AG20443 (cell line): ENCODE data around the gene TSPYL2.

Experiments used
- DNase-seq: peaks from one replicate; pipeline ENCODE4 v3.0.0; 2012; ENCODE audit warnings: low spot score, mixed read lengths

The TSPYL2 gene

DNA sequence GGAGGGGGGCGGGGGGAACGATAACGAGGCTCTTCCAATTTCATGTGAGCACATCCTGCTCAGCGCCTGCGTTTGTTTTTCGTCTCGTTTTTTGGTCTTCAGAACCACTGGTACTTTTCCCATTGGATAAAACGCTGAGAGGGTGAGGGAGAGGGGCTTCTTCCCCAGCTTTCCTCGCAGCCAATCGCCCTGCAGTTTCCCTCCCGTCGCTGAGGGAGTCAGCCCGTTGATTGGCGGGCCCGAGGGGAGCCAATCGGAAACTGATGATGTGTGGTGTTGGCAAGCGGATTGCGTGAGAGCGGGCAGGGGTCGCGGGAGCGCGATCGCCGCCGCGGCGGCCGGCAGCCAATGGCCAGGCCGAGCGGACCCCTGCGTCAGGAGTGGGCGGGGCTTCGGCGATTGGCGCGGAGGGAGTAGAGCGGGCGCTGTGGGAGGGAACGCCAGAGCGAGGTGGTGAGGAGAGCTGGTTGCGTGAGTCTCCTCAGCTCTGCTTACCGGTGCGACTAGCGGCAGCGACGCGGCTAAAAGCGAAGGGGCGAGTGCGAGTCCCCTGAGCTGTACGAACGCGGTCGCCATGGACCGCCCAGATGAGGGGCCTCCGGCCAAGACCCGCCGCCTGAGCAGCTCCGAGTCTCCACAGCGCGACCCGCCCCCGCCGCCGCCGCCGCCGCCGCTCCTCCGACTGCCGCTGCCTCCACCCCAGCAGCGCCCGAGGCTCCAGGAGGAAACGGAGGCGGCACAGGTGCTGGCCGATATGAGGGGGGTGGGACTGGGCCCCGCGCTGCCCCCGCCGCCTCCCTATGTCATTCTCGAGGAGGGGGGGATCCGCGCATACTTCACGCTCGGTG, at the start of gene TSPYL2:
TSPYL2 (plus strand) TSS at position 443 of the 848 bp plus-strand sequence; CDS start at position 575, 132 bp downstream.
- DNase-seq = peak; percentile 93

DNA sequence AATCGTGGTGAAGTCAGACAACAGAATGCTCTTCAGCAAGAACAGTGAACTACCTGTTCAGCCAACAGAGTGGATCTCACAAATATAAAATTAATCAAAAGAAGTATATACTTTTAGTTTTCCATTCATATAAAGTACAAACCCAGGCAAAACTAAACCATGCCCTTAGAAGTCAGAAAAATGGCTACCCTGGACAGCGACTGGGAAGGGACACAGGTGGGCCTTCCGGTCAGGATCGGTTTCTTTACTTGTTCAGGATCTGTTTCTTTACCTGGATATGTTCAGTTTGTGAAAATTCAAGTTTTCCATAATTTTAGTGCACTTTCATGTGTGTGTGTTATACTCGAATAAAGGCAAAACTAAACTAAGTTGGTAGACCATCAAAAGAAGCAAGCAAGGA, 46.0 kb upstream of the TSPYL2 start:
- no peak for DNase-seq

DNA sequence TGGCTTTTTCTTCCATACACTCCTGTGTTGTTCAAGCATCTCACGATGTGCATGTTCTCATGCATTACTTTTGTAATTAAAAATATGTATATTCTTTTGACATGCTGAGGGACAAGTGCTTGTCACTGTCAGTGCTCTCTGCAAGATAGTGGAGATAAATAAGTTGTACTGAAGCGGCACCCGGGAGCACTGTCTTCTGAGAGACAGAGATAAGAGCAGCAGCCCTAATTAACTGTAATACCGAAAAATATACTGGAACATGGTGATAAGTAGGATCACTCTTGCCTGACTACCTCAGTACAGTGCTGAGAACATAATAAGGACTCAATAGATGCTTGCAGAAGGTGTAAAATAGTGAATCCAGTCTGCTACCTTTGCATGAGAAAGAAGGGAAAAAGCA, 42.9 kb upstream of the TSPYL2 start:
- DNase-seq = no peak

DNA sequence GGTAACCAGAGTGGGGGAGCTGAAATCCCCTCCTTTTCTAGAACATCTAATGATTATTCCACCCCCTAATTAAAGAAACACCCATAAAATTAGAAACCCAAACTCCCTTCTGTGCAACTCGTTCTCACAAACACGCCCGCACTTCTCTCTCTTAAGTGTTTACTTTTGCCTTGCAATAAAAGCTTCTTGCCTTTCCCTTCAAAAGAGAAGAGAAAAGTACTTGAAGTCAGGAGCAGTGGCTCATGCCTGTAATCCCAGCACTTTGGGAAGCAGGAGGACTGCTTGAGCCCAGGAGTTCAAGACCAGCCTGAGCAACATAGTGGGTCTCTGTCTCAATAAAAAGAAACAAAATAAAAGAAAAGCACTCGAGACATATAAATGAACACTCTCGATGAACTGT, 37.2 kb upstream of the TSPYL2 start:
- DNase-seq = no peak

DNA sequence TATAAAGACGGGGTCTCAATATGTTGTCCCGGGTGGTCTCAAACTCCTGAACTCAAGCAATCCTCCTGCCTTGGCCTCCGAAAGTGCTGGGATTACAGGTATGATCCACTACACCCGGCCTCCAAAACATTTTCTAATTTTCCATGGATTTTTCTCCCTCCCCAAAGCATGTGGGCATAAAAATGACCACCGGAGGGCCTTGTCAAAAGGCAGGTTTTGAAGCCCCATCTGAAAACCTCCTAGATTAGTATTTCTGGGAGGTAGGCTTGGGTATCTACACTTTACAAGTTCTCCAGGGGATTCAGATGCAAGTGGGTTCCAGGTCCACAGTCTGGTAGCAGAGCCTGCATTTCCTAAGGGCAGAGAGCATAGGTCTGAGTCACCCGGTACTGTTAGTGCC, 34.9 kb upstream of the TSPYL2 start:
- no peak for DNase-seq

DNA sequence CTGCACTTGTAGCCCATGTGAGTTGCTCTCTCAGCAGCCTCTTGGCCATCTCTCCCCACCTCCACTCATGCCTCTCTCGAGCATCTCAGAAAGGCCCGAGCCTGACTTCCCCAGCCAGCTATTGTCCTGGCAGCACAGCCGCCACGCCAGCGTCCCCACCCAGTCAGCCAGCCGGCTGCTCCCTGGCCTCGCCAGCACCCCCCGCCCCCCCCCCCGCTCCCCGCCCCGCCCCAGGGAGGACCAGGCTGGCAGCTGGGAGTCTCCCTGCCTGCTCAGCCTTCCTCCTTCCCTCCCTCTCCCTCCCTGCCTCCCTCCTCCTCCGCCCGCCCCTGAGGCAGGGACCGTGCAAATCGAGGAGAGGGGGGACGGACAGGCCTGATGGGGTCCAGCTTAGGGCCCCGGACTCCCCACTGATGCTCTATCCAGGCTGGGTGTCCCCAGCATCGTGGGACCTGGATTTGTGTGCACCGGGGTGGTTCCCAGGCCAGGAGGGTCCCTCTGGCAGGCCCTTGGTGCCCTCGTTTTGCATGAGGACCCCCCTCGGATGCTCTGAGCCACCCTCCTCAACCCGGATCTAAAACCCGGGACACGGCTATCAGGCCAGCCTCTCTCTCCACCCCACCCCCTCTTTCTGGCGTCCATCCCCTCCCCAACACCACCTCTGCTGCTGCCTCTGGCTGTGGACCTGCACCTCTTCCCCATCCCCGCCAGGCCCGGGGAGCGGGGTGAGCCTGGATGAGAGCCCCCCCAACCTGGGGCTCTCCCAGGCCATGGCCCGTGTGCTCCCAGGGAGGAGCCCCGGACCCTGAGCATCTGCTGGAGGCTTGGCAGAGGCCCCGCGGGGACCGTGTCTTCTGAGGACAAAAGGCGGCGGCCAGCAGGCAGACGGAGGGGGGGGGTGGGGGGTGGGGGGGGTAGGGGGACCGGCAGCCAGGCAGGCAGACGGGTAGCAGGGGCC, 33.7 kb upstream of the TSPYL2 start, which contains the start of gene GPR173:
GPR173 (plus strand) TSS at position 621 of the 958 bp plus-strand sequence. CDS start 27,833 bp downstream, outside the sequence.
- peak; percentile 82 for DNase-seq

DNA sequence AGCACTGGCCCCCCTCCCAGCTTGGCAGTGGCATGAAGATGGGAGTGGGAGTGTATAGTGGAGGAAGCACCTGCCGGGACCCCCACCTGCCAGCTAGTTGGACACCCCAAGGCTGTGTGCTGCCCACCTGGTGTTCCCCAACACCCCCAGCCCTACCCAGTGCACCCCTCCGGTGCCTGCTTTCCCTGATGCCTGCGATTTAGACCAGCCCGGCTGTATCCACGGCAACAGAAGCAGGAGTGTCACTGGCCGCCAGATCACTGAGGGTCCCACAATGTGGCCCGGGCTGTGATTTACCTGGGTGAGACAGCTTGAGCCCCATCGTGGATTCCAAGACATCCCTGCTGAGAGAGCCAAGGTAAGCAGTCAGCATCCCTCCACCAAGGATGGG, 33.0 kb upstream of the TSPYL2 start:
- no peak for DNase-seq

DNA sequence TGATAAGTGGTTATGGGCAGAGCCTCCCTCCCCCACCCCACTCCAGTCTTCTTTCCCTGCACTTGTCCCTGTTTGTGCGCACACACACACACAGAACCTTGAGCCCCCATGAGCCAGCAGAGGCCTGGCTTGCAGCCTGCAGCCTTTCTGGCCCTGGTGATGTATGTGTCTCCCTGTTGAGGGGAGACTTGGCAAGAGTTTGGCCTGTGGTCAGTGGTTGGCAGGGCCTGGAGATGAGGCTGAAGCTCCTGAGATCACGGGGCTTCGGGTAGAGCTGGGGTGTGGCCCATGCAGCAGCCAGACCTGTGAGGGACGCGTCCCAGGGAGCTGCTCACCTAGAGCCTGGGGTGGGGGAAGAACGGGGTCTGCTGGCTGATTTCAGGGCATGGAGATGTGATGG, 31.3 kb upstream of the TSPYL2 start:
- no peak for DNase-seq

DNA sequence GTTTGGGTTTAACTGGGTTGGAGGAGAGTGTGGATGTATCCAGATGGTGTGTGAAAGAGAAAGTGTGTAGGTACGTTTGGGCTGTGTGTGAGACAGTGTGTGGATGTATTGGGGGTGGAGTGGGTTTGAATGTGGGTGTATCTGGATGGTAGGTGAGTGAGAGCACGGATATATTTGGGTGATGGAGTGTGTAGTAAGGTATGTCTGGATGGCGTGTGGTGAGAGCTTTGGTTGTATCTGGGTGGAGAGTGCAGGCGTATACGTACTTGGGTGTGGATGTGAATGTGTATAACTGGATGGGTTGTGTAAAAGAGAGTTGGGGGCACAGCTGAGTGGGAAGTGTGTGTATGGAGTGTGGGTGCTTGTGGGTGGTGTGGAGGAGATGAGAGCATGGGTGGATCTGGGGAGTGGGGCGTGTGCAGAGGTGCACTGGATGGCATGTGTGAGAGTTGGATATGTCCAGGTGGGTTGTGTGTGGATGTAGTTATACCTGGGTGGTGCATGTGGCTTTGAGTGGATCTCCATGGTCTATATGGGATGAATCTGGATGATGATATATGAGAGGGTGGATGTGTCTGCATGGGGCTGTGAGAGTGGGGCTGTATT, 26.8 kb upstream of the TSPYL2 start:
- DNase-seq = no peak

DNA sequence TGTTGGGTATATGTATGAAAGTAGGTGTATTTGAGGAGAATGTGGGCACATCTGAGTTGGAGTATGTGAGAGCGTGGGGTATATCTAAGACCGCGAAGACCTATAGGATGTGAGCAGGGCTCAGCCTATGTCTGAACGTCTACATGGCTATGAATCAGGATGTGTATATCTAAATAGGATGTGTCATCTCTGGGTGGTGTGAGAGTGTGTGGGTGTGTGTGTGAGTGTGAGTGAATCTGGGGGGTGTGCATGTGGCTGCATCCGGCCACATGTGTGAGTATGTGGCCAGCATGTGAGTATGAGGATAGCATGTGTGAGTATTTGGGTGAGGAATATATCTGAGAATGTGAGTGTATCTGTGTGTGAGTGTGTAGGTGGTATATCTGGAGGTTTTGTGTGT, 25.9 kb upstream of the TSPYL2 start:
- DNase-seq = no peak

DNA sequence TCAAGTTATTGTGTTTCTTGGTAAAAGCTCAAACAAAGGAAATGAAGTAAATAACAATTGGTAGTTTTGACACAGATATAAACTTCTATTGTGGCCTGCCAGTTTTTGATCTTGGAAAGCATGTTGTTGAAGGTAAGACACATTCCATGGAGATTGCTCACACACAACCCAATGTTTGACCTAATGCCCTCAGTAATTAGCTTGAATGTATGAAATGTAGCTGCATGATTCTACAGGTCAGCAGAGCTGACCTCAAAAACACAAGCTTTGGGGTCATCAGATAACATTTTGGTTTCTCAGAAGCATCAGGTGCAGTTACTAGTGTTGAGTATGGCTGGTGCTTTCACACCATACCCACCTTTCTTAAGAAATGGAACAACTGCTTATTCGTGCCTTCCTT, 17.1 kb upstream of the TSPYL2 start:
- DNase-seq = no peak

DNA sequence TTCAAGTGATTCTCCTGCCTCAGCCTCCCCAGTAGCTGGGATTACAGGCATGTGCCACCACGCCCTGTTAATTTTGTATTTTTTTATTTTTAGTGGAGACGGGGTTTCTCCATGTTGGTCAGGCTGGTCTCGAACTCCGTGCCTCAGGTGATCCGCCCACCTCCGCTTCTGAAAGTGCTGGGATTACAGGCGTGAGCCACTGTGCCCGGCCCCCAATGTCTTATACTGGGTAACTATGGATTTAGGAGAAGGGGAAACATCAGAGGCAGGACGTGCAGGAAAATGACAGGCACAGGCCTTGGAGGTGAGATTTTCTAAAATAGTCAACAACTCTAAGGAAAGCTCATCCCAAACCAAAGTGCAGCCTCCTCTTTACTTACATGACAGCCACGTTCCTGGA, 11.1 kb upstream of the TSPYL2 start:
- no peak for DNase-seq

DNA sequence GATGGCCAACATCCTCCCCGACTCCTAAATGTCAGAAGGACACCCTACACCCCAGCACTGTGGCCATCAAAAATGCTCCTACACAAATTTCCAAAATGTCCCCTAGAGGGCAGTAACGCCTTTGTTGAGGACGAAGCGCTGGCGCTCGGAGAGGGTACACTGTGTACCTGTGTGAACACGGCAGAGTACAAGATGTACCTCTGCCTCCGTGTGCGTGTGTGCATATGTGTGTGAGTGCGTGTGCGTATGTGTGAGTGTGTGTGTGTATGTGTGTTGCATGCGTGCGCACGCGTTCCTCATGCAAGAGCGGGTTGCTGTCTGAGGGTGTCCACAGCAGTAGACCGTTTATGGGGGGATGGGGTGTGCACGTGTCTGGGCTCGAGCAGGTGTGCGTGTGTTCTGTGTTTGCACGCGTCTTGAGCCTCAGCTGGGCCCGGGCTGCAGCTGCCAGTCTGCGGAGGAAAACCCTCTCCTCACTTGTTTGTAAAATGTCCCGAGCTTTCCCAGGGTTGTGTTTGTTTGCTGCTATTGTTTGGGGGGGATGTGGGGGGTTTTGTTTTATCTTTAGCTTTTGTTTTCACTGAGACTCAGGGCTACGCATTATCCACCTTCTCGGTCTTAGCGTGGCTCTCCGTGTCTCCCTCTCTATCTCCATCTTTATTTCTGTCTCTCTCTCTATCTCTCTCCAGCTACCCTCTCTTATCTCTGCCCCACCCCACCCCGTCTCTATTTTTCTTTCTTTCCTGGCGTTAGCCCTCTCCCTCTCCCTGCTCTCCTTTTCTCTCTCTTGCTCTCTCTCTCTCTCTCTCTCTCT, 10.4 kb upstream of the TSPYL2 start:
- peak; percentile 51 for DNase-seq

DNA sequence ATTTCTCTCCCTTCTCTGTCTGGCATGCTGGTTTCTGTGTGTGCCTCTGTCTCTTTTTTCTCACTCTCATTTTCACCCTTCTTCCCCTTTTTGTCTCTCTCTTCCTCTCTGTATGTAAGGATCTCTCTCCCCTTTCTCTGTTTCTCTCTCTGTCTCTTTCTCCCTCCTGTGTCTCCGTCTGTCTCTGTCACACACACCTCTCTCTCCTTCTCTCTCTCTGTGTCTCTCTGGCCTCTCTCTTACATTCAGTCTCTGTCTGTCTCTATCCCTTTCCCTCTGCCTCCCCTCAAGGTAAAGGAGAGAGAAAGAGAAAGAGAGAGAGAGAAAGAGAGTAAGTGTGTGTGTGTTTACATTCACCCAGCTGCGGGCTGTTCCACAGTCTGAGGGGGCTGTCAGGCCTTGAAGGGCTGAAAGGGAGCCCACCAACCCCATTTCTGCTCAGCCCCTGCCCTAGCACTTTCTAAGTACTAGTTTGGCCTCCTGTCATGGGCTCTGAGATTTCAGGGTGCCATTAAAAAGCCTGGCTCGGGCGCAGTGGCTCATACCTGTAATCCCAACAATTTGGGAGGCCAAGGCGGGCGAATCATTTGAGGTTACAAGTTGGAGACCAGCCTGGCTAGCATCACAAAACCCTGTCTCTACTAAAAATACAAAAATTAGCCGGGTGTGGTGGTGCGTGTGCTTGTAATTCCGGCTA, 9.6 kb upstream of the TSPYL2 start:
- no peak for DNase-seq

DNA sequence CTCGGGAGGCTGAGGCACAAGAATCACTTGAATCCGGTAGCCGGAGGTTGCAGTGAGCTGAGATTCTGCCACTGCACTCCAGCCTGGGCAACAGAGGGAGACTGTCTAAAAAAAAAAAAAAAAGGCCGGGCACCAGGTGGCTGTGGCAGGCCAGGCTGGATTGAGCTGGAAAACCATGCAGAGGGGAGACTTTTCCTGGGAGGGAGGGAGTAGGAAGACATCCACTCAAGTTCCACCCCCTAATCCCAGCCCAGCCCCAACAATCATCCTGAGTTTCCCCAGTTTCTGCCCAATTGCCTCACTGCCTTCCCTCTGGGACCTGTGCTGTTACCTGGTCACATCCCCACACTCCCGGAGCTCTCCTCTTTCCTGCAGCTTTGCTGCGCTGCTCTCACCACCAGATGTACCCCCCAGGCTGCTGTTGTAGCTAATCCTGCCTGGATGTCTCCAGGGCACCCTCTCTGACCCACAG, 9.0 kb upstream of the TSPYL2 start:
- DNase-seq = no peak

DNA sequence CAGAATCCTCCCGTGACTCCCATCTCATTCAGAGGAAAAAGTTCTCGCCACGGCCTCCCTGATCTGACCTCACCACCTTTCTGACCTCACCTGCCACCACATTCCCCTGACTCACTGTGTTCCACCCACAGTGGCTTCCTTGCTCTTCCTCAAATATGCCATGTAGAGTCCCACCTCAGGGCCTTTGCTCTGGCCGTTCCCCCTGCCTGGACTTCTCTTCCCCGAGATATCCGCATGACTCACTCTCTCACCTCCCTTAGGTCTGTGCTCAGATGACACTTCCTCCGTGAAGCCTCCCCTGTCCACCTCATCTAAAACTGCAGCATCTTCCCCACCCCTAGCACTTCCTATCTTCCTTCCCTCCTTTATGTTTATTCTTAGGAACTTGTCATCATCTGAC, 7.2 kb upstream of the TSPYL2 start:
- no peak for DNase-seq

DNA sequence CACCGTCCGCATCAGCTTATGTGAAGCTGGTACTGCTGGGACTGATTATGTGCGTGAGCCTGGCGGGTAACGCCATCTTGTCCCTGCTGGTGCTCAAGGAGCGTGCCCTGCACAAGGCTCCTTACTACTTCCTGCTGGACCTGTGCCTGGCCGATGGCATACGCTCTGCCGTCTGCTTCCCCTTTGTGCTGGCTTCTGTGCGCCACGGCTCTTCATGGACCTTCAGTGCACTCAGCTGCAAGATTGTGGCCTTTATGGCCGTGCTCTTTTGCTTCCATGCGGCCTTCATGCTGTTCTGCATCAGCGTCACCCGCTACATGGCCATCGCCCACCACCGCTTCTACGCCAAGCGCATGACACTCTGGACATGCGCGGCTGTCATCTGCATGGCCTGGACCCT, 5.5 kb upstream of the TSPYL2 start:
- no peak for DNase-seq

DNA sequence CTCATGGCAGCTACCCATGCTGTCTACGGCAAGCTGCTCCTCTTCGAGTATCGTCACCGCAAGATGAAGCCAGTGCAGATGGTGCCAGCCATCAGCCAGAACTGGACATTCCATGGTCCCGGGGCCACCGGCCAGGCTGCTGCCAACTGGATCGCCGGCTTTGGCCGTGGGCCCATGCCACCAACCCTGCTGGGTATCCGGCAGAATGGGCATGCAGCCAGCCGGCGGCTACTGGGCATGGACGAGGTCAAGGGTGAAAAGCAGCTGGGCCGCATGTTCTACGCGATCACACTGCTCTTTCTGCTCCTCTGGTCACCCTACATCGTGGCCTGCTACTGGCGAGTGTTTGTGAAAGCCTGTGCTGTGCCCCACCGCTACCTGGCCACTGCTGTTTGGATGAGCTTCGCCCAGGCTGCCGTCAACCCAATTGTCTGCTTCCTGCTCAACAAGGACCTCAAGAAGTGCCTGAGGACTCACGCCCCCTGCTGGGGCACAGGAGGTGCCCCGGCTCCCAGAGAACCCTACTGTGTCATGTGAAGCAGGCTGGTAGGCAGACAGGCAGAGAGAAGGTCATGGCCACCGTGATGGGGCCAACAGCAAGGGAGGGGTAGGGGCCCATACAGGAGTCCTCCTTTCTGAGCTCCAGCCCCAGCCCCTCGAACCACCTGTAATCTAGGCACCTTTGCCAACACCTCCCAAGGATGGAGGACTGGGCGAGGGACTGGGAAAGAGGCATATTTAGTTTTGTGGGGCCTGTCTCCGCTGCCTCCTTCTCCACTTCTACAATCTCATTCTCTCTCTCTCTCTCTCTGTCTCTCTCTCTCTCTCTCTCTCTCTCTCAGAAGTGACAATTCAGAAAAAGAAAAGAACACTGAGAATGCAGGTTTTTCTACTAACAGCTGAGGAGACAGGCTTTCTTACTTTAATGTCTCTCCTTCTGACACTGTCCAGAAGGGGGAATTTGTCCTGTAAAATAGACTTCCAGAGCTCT, 4.7 kb upstream of the TSPYL2 start:
- no peak for DNase-seq

DNA sequence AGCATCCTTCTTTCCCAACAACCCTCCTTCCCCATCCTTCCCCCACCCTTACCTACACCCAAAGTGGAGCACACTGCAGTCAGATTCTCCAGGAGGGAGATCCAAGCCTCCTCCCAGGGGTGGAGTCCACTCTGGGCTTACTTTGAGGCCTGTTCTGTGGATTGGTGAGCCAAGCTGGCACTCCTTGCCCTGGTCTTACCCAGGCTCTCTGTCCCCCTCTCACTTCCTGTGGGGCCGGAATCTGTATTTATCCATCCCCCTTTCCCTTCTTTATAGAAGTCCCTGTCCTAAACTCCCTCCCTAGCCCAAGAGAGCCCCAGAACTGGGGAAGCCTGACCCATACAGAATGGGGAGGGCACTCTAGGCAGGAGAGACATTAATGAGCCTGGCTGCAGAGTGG, 3.2 kb upstream of the TSPYL2 start:
- no peak for DNase-seq
